ENCODE results near the gene SBF2. TPM values are rescaled to one million over a fixed set of nuclear protein-coding genes. Genes with fewer than 3 reads are reported as not detected.
A peak's percentile ranks its signal among the peaks of the same experiment; 100 is the strongest.

SBF2 gene
- total and polyA plus RNA-seq, 9 of the 15 experiments (the other 6 are each of a cell fraction or from before 2014, with no cell fraction given): 0.80 to 9.5 (median 5.0) TPM

DNA sequence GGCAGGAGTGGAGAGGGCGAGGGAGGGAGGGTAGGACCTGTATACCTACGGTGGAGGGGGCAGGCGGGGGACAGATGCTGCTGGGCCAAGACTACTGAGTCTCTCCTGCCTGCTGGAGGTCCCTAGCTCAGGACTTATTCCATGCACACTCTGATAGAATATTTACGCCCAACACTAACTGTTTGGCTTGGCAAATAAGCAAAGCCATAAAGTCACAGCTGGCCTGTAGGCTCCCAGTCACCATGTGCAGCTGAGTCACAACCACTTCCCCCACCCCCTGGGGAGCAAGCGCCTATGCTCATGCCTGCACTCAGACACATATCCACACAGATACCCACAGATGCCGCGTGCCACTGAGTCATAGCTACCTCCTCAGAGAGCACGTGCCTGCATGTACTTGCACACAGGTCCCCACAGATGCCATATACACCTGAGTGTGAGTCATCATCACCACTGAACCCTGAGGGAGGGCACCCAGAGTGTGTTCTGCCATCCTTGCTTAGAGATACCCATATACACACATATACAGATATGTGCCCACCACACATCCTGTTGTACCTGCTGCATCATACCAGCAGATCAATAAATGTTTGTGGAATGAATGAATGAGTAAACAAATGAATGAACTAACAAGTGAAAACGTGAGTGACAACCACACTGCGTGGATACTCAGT is 534.4 kb downstream of the SBF2 start (continued):
- TF ChIP-seq, protein P1, sequence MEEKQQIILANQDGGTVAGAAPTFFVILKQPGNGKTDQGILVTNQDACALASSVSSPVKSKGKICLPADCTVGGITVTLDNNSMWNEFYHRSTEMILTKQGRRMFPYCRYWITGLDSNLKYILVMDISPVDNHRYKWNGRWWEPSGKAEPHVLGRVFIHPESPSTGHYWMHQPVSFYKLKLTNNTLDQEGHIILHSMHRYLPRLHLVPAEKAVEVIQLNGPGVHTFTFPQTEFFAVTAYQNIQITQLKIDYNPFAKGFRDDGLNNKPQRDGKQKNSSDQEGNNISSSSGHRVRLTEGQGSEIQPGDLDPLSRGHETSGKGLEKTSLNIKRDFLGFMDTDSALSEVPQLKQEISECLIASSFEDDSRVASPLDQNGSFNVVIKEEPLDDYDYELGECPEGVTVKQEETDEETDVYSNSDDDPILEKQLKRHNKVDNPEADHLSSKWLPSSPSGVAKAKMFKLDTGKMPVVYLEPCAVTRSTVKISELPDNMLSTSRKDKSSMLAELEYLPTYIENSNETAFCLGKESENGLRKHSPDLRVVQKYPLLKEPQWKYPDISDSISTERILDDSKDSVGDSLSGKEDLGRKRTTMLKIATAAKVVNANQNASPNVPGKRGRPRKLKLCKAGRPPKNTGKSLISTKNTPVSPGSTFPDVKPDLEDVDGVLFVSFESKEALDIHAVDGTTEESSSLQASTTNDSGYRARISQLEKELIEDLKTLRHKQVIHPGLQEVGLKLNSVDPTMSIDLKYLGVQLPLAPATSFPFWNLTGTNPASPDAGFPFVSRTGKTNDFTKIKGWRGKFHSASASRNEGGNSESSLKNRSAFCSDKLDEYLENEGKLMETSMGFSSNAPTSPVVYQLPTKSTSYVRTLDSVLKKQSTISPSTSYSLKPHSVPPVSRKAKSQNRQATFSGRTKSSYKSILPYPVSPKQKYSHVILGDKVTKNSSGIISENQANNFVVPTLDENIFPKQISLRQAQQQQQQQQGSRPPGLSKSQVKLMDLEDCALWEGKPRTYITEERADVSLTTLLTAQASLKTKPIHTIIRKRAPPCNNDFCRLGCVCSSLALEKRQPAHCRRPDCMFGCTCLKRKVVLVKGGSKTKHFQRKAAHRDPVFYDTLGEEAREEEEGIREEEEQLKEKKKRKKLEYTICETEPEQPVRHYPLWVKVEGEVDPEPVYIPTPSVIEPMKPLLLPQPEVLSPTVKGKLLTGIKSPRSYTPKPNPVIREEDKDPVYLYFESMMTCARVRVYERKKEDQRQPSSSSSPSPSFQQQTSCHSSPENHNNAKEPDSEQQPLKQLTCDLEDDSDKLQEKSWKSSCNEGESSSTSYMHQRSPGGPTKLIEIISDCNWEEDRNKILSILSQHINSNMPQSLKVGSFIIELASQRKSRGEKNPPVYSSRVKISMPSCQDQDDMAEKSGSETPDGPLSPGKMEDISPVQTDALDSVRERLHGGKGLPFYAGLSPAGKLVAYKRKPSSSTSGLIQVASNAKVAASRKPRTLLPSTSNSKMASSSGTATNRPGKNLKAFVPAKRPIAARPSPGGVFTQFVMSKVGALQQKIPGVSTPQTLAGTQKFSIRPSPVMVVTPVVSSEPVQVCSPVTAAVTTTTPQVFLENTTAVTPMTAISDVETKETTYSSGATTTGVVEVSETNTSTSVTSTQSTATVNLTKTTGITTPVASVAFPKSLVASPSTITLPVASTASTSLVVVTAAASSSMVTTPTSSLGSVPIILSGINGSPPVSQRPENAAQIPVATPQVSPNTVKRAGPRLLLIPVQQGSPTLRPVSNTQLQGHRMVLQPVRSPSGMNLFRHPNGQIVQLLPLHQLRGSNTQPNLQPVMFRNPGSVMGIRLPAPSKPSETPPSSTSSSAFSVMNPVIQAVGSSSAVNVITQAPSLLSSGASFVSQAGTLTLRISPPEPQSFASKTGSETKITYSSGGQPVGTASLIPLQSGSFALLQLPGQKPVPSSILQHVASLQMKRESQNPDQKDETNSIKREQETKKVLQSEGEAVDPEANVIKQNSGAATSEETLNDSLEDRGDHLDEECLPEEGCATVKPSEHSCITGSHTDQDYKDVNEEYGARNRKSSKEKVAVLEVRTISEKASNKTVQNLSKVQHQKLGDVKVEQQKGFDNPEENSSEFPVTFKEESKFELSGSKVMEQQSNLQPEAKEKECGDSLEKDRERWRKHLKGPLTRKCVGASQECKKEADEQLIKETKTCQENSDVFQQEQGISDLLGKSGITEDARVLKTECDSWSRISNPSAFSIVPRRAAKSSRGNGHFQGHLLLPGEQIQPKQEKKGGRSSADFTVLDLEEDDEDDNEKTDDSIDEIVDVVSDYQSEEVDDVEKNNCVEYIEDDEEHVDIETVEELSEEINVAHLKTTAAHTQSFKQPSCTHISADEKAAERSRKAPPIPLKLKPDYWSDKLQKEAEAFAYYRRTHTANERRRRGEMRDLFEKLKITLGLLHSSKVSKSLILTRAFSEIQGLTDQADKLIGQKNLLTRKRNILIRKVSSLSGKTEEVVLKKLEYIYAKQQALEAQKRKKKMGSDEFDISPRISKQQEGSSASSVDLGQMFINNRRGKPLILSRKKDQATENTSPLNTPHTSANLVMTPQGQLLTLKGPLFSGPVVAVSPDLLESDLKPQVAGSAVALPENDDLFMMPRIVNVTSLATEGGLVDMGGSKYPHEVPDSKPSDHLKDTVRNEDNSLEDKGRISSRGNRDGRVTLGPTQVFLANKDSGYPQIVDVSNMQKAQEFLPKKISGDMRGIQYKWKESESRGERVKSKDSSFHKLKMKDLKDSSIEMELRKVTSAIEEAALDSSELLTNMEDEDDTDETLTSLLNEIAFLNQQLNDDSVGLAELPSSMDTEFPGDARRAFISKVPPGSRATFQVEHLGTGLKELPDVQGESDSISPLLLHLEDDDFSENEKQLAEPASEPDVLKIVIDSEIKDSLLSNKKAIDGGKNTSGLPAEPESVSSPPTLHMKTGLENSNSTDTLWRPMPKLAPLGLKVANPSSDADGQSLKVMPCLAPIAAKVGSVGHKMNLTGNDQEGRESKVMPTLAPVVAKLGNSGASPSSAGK (IDR thresholded peaks at IDR 0.05): peak; percentile 28; the same call in 1 of the 2 replicates
- no peak for TF ChIP-seq ZNF408 (CRISPR knock-in tag; IDR thresholded peaks at IDR 0.05; ENCODE audit: low read depth)
- no peak for TF ChIP-seq RBM39 (optimal IDR thresholded peaks at IDR 0.05; ENCODE audit: low read depth, low read length)
- TF ChIP-seq JUN (IDR thresholded peaks at IDR 0.05; ENCODE audit: borderline replicate concordance, low read depth, low read length): peak; percentile 74; the same call in 1 of the 2 replicates
- no peak for TF ChIP-seq JUN (CRISPR knock-in tag; IDR thresholded peaks at IDR 0.05; ENCODE audit: borderline replicate concordance)
- peak; percentile 61; the same call in 1 of the 2 replicates for TF ChIP-seq ZEB2 (IDR thresholded peaks at IDR 0.05)
- peak; percentile 28; the same call in 1 of the 2 replicates for TF ChIP-seq CREM (IDR thresholded peaks at IDR 0.05; ENCODE audit: low read depth)
- TF ChIP-seq ZNF24 (IDR thresholded peaks at IDR 0.05): peak; percentile 34; the same call in 1 of the 2 replicates
- TF ChIP-seq ZNF133 (CRISPR knock-in tag; IDR thresholded peaks at IDR 0.05): no peak
- no peak for TF ChIP-seq TEAD1 (CRISPR knock-in tag; IDR thresholded peaks at IDR 0.05)
- TF ChIP-seq MCM2 (IDR thresholded peaks at IDR 0.05; ENCODE audit: low read depth): no peak
- peak; percentile 62 for TF ChIP-seq NFE2 (IDR thresholded peaks at IDR 0.05; ENCODE audit: low read depth)
- TF ChIP-seq STAT5A (IDR thresholded peaks at IDR 0.05; ENCODE audit: borderline replicate concordance, low read length): no peak
- TF ChIP-seq, protein P2, sequence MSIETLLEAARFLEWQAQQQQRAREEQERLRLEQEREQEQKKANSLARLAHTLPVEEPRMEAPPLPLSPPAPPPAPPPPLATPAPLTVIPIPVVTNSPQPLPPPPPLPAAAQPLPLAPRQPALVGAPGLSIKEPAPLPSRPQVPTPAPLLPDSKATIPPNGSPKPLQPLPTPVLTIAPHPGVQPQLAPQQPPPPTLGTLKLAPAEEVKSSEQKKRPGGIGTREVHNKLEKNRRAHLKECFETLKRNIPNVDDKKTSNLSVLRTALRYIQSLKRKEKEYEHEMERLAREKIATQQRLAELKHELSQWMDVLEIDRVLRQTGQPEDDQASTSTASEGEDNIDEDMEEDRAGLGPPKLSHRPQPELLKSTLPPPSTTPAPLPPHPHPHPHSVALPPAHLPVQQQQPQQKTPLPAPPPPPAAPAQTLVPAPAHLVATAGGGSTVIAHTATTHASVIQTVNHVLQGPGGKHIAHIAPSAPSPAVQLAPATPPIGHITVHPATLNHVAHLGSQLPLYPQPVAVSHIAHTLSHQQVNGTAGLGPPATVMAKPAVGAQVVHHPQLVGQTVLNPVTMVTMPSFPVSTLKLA (conservative IDR thresholded peaks at IDR 0.05): peak; percentile 61 to 67
- no peak for TF ChIP-seq MEF2D (tag; conservative IDR thresholded peaks at IDR 0.05; ENCODE audit: low read depth)
- TF ChIP-seq BHLHE40 (IDR thresholded peaks at IDR 0.05; ENCODE audit: low read length): peak; percentile 95
- TF ChIP-seq ZNF384 (IDR thresholded peaks at IDR 0.05; ENCODE audit: low read depth, low read length): no peak
